ENCODE results near the gene VPS25.
A peak's percentile ranks its signal among the peaks of the same experiment; 100 is the strongest.

The VPS25 gene

DNA sequence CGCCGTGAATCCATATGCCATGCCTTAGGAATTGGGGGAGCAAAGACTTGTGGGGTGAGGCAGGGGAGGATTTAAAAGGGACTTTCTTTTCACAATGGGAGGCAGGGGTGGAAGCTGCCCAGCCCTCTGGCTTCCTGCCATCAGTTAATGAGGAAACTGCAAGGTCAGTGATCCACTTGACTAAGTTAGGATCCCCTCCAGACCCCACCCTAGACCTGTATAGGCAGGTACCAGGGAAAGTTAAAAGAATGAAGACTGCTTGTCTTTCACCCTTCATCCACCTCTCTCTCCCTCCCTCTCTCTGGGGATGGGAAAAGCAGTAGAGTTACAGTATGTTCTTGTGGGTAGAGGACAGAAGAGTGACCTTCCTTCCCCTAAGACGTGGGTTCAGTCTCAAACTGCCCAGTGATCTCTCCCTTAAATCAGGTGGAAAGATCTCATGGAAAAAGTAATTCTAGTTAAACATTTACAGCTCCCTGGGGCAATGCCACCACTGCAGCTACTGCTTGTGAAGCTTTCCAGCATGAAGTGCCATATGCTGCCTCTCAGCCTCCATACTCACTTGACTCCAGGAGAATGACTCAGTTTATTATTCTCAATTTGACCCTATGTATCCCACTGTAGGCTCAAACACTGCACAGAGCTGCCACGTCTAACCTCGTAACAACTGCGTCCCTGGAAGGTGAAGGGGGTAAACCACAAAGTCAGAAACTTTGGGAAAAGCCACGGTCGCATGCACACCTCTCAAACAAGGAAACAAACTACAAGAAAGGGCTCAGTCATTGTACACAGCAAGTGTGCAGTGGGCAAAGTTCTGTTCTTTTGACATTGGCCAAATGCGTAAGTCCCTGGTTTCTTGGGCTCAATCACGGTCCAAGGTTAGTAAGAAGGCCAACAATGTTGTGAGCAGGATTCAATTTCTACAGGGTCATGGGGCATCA, 24.1 kb downstream of the VPS25 start:
- H3K4me3 ChIP-seq (ENCODE audit: low read depth, low read length): peak overlapping the region; percentile 89
- ChIA-PET POLR2A (interaction anchor here (0.9 to 2.3 kb wide), 3 partner anchors 14 to 17 kb away, joined by 4 to 7 read pairs (median 6); partner anchors contain the start of gene WNK4), CTCF (interaction anchor here (1.1 to 2.5 kb wide), 5 partner anchors 11 to 33 kb away, joined by 4 to 11 read pairs (median 7); partner anchors contain the start of gene BECN1)
- DNase-seq (ENCODE audit: low read depth, low spot score): no peak
- TF ChIP-seq, protein P1, sequence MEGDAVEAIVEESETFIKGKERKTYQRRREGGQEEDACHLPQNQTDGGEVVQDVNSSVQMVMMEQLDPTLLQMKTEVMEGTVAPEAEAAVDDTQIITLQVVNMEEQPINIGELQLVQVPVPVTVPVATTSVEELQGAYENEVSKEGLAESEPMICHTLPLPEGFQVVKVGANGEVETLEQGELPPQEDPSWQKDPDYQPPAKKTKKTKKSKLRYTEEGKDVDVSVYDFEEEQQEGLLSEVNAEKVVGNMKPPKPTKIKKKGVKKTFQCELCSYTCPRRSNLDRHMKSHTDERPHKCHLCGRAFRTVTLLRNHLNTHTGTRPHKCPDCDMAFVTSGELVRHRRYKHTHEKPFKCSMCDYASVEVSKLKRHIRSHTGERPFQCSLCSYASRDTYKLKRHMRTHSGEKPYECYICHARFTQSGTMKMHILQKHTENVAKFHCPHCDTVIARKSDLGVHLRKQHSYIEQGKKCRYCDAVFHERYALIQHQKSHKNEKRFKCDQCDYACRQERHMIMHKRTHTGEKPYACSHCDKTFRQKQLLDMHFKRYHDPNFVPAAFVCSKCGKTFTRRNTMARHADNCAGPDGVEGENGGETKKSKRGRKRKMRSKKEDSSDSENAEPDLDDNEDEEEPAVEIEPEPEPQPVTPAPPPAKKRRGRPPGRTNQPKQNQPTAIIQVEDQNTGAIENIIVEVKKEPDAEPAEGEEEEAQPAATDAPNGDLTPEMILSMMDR (IDR thresholded peaks at IDR 0.05; ENCODE audit: insufficient read depth, low read length, missing control alignments): no peak

DNA sequence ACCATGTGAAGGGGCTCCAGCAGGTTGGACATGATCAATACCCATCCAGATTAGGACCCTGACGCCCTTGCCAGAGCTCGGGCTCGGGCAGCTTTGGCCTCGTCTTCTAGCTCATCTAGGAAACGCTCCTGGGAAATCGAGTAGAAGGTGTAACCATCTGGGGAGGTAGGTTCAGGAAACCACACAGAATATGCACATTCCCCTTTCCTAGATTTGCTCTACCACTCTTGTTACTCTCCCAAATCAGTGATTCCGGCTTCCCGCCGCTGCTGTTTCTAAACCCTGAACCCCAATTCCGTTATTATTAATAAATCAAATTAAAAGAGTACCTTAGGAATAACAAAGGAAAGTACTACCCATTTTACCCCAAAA, 24.7 kb downstream of the VPS25 start:
- peak overlapping the region; percentile 89 for H3K4me3 ChIP-seq (ENCODE audit: low read depth, low read length)
- ChIA-PET CTCF (interaction anchor here (0.9 to 2.5 kb wide), 4 partner anchors 11 to 35 kb away, joined by 3 to 11 read pairs (median 4); partner anchors contain the start of gene BECN1), POLR2A (interaction anchor here (0.7 to 1.8 kb wide), 2 partner anchors 18 to 20 kb away, joined by 3 to 7 read pairs; partner anchors contain the start of gene WNK4)
- TF ChIP-seq, protein P1 (IDR thresholded peaks at IDR 0.05; ENCODE audit: insufficient read depth, low read length, missing control alignments): no peak
- no peak for DNase-seq (ENCODE audit: low read depth, low spot score)

DNA sequence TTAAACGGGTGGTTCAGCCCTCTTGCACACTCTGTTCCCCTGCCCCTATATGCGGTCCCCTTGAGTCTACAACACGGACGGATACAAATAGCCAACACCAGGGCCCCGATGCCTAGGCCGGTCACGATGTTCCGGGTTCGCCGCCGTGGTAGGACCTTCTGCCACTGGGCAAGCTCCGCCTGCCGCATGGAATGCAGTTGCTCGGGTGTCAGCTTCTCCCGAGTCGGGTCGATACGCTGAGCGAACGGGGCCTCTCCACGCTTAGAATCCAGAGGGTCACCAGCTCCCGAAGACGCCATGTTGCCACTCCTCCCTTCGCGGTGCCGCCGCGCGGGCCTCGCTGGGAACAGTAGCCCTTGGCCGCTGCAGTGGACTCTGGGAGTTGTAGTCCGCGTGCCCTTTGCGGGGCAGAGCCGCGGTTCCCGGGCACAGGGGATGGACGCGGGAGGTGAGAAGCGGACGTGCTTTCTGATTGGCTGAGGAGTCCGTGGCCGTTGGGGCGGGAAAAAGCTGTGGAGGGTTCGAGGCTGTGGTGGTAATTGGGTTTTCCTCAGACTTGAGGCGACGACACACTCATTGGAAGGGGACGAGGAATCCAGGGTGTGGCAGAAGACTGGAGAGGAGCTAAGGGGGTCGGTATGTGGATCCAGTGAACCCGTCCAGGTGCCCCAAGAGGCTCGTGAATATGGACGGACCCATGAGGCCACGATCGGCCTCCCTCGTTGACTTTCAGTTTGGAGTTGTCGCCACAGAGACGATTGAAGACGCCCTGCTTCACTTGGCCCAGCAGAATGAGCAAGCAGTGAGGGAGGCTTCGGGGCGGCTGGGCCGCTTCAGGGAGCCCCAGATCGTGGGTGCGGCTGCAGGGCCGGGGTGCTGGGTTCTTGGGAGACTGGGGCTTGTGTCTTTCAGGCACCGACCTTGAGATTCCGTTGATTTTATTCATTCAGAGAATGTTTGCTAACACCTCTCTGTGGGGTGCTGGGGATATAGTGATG, 25.4 kb downstream of the VPS25 start, which contains the start of the genes CNTD1 and COA3:
TSS of gene CNTD1 (plus strand) at position 479 of the 998 bp plus-strand sequence. CDS start at position 686, 207 bp downstream.
TSS of gene COA3 (minus strand) at position 322 of the 998 bp plus-strand sequence. CDS start at position 299, 23 bp downstream.
- CTCF ChIA-PET: interaction anchor here (0.9 to 2.5 kb wide), 5 partner anchors 11 to 35 kb away, joined by 3 to 11 read pairs (median 4); partner anchors contain the start of gene BECN1
- no peak for DNase-seq (ENCODE audit: low read depth, low spot score)
- TF ChIP-seq, protein P1 (IDR thresholded peaks at IDR 0.05; ENCODE audit: insufficient read depth, low read length, missing control alignments): no peak
- POLR2A ChIA-PET: interaction anchor here (0.7 to 1.8 kb wide), 2 partner anchors 18 to 19 kb away, joined by 3 to 7 read pairs; partner anchors contain the start of gene WNK4
- peak within 1 kb of the TSS; percentile 89 for H3K4me3 ChIP-seq (ENCODE audit: low read depth, low read length)

DNA sequence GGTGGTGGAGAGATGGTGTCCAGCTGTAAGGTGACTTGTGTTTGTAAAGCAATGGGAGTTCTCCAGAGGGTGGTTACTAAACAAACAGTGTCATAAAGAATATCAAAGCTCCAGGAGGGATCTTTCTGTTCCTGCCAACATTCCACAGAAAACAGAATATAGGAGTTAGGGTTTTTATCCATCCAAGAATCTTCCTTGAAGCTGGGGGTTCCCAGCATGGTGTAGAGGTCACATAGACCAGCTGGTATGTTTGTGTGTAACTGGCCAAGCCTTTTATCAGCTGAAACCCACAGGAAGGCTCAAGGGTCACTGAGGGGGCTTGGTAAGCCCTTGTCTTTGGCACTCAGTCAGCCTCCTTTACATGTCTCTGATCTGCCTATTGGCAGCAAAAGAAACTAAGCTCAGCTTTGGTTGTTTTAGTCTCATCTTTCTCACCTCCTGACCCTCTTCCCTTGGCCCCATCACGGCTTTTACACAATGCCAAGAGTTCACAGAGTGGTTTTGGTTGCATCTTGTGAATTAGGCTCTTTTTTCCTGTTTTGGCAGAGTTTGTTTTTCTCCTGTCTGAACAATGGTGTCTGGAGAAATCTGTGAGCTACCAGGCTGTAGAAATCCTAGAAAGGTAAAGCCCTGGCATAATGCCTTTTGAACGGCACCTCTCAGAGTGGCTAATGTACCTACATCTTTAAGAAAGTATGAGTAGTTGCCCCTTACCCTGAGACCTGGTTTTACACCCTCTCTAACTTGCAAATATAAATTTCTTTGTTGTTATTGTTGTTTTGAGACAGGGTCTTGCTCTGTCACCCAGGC, 30.0 kb downstream of the VPS25 start:
- ChIA-PET CTCF (interaction anchor here (1.0 to 2.9 kb wide), 4 partner anchors 11 to 20 kb away, joined by 3 to 9 read pairs (median 4); partner anchors contain the start of gene BECN1), POLR2A (no interaction called here)
- TF ChIP-seq, protein P1 (IDR thresholded peaks at IDR 0.05; ENCODE audit: insufficient read depth, low read length, missing control alignments): no peak
- no peak for DNase-seq (ENCODE audit: low read depth, low spot score)
- no peak overlapping the region for H3K4me3 ChIP-seq (ENCODE audit: low read depth, low read length)

DNA sequence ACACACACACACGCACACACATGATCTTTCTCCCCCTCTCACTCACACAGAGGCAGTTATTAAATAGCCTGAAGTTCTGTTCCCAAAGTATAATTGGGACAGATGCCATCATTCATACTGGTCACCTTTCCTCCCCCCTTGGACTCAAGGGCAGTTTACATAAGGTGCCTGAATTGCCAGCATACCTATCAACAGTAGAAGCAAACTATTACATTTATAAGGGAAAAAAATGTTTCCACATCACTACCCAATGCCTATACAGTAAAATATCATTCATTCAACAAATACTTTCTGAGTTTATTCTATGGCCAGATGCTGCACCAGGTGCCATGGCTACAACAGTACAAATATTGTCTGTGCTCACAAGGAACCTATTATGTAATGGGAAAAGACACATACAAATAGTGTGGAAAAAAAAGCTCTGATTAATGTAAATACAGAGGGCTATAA, 31.7 kb downstream of the VPS25 start:
- POLR2A ChIA-PET: interaction anchor here (0.7 kb wide), 1 partner anchor 23 kb away, joined by 3 read pairs; no protein-coding TSS in a partner anchor
- TF ChIP-seq, protein P1 (IDR thresholded peaks at IDR 0.05; ENCODE audit: insufficient read depth, low read length, missing control alignments): no peak
- no peak for DNase-seq (ENCODE audit: low read depth, low spot score)
- CTCF ChIA-PET: interaction anchor here (0.7 to 0.9 kb wide), 2 partner anchors 18 to 20 kb away, joined by 3 read pairs; no protein-coding TSS in a partner anchor
- no peak overlapping the region for H3K4me3 ChIP-seq (ENCODE audit: low read depth, low read length)

All from AG04449 (cell line).